ENCODE data around the gene TMEM59L. TPM values are rescaled to one million over a fixed set of nuclear protein-coding genes. Genes with fewer than 3 reads are reported as not detected.

Gene TMEM59L
- total RNA-seq, 1 donor from 2014 or later, result not detected

DNA sequence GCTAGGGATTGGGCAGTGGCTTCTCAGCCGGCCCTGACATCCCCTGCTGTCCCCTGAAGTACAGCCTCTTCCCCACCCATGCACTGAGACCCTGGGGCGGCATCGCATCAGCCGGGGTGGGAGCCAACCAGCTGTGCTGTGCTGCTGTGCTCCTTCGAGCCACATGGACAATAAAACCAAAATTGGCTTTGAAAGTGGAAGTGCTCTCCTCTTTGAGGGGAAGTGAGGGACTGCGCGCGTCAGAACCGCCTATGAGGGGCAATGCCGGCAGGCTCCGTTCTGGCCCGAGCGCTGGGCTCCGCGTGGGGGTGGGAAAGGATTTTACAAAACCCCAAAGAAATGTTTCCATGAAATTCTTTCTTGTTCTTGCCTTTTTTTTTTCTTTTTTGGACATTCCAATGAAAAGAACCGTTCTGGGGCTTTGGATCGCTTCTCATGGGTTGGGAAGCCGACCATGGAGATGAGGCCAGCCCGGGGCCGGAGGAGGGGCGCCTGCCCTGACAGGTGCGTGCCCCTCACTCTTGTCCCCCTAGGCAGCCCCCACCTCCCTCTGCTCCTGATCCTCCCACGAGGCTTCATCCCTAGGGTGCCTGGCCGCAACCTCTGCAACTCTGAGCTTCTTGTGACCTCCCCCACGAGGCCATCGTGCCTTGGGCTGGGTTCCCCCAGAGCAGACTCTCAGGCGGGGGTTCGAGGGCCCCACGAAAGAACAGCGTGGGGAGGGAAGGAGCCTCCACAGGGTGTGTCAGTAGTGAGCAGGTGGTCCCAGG, 46.8 kb downstream of the TMEM59L start:
- Mint-ChIP-seq H3K9me3 (peaks cover under 1% of the 10 kb centered on the region), H3K4me3 (no peak overlapping the region), H3K27ac (no peak overlapping the region), H3K36me3 (ENCODE audit: low read depth) (no peaks in the 10 kb centered on the region), H3K27me3 (no peaks in the 10 kb centered on the region), H3K4me1 (peaks cover 8% of the 10 kb centered on the region)
- intact Hi-C loops (cut with micrococcal nuclease), result no loop called here
- DNase-seq, result no peak

- no peak overlapping the region for H3K27ac Mint-ChIP-seq
- no peak for DNase-seq
- peaks cover 8% of the 10 kb centered on the region for H3K4me1 Mint-ChIP-seq
- no peaks in the 10 kb centered on the region for H3K27me3 Mint-ChIP-seq
- intact Hi-C loops (cut with micrococcal nuclease), result no loop called here
- H3K9me3 Mint-ChIP-seq, result no peaks in the 10 kb centered on the region
- no peaks in the 10 kb centered on the region for H3K36me3 Mint-ChIP-seq (ENCODE audit: low read depth)
- no peak overlapping the region for H3K4me3 Mint-ChIP-seq
These were observed 47.6 kb downstream of the TMEM59L start for GRCh38 chr19:18660051-18660910.

DNA sequence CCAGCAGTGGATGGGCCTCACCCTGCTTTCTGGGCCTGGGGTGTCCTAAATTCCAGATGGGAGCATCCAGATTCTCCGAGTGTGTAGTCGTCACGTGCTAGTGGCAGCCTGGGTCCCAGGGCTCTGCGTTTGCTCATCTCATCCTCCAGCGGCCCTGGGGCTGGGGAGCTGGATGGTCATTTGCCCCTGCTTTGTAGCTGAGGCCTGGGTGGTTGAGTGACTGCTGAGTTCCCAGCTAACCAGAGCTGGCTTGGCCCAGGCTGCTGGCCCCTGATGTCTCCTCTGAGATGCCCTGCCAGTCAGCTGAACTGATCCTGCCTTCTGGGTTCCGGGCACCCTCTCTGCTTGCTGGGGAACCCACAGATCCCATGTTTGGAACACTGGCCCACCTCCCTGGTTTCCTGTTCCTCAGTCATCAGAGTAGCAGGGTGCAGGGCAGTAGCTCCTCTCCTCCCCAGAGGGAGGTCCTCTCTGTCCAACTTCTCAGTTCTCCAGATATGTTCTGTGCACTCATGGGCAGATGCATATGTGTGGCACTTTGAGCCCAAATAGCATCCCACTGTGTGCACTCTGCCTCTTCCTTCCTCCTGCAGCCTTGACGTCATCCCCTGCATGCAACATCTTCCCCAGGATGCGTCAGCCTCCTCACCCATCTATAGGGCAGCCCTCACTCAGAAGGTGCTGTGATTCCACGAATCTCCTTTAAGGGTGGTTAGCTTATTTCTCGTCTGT, 48.4 kb downstream of the TMEM59L start:
- Mint-ChIP-seq H3K27me3 (no peaks in the 10 kb centered on the region), H3K4me1 (peaks cover 8% of the 10 kb centered on the region), H3K36me3 (ENCODE audit: low read depth) (no peaks in the 10 kb centered on the region), H3K4me3 (no peak overlapping the region), H3K9me3 (no peaks in the 10 kb centered on the region), H3K27ac (no peak overlapping the region)
- no peak for DNase-seq
- intact Hi-C loops (cut with micrococcal nuclease), result no loop called here

- peaks cover 3% of the 10 kb centered on the region for H3K36me3 Mint-ChIP-seq (ENCODE audit: low read depth)
- H3K4me1 Mint-ChIP-seq, result peaks cover 5% of the 10 kb centered on the region
- no peak overlapping the region for H3K27ac Mint-ChIP-seq
- DNase-seq, result no peak
- no peak overlapping the region for H3K4me3 Mint-ChIP-seq
- intact Hi-C loops (cut with micrococcal nuclease), result no loop called here
- no peaks in the 10 kb centered on the region for H3K27me3 Mint-ChIP-seq
- no peaks in the 10 kb centered on the region for H3K9me3 Mint-ChIP-seq
These were observed 50.5 kb downstream of the TMEM59L start for GRCh38 chr19:18662972-18663732.

- Mint-ChIP-seq H3K4me3 (no peak overlapping the region), H3K9me3 (no peaks in the 10 kb centered on the region), H3K27ac (no peak overlapping the region), H3K36me3 (ENCODE audit: low read depth) (peaks cover 3% of the 10 kb centered on the region), H3K4me1 (peaks cover 5% of the 10 kb centered on the region), H3K27me3 (no peaks in the 10 kb centered on the region)
- intact Hi-C loops (cut with micrococcal nuclease), result no loop called here
- no peak for DNase-seq
These were observed 51.4 kb downstream of the TMEM59L start for GRCh38 chr19:18663940-18664530.

- DNase-seq, result no peak
- Mint-ChIP-seq H3K4me1 (peaks cover 5% of the 10 kb centered on the region), H3K9me3 (no peaks in the 10 kb centered on the region)
These were observed 53.1 kb downstream of the TMEM59L start for GRCh38 chr19:18665771-18666202.

DNA sequence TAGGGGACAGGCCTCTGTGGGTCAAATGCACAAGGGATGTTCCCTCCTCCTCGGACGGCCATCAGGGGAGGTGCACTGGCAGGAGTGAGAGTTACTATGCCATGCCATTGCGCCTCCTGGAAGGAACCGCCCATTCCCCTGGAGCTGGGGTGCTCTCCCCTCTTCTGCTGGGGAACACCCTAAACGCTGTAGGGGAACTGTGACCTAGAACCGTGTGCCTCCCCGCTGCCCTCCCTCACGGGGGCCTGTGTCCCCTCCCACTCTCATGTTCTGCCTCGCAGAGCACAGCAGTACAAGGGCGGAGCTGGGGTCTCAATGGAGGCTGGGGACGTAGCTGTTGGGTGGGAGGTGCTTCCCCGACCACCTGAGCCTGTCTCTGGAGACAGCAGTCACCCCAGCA, 53.6 kb downstream of the TMEM59L start:
- no peak overlapping the region for H3K27ac Mint-ChIP-seq
- intact Hi-C loops (cut with micrococcal nuclease), result no loop called here
- H3K36me3 Mint-ChIP-seq (ENCODE audit: low read depth), result peaks cover 8% of the 10 kb centered on the region
- H3K4me1 Mint-ChIP-seq, result peaks cover 5% of the 10 kb centered on the region
- DNase-seq, result no peak
- H3K27me3 Mint-ChIP-seq, result no peaks in the 10 kb centered on the region
- H3K4me3 Mint-ChIP-seq, result no peak overlapping the region
- no peaks in the 10 kb centered on the region for H3K9me3 Mint-ChIP-seq

More at GRCh38 chr19:18665771-18666202, 53.1 kb downstream of the TMEM59L start:
- Mint-ChIP-seq H3K27ac (no peak overlapping the region), H3K36me3 (ENCODE audit: low read depth) (peaks cover 8% of the 10 kb centered on the region), H3K4me3 (no peak overlapping the region), H3K27me3 (no peaks in the 10 kb centered on the region)
- intact Hi-C loops (cut with micrococcal nuclease), result no loop called here

DNA sequence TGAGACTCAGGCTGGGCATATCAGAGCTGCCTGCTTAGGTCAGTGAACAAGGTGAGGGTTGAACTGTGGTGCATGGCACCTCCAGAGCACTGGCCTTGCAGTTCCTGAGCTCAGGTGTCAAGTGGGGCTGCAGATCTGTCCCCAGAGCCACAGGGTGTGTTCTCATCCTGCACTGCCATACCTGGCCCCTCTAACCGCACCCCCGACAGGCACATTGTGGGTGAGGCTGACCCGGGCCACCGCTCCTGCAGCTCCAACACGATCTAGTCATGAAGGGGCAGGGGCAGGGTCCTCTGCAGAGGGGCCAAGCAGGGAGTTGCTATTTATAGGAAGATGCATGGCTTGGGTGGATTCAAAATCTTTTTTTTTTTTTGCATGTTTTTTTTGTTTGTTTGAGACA, 54.1 kb downstream of the TMEM59L start:
- no peaks in the 10 kb centered on the region for H3K9me3 Mint-ChIP-seq
- no peaks in the 10 kb centered on the region for H3K27me3 Mint-ChIP-seq
- peaks cover 5% of the 10 kb centered on the region for H3K4me1 Mint-ChIP-seq
- peaks cover 8% of the 10 kb centered on the region for H3K36me3 Mint-ChIP-seq (ENCODE audit: low read depth)
- no peak overlapping the region for H3K4me3 Mint-ChIP-seq
- no peak overlapping the region for H3K27ac Mint-ChIP-seq
- intact Hi-C loops (cut with micrococcal nuclease), result no loop called here
- no peak for DNase-seq

GRCh38 chr19:18667531-18668251, 55.0 kb downstream of the TMEM59L start:
- Mint-ChIP-seq H3K9me3 (no peaks in the 10 kb centered on the region), H3K4me3 (no peak overlapping the region), H3K4me1 (peaks cover 5% of the 10 kb centered on the region), H3K36me3 (ENCODE audit: low read depth) (peaks cover 8% of the 10 kb centered on the region), H3K27ac (no peak overlapping the region), H3K27me3 (no peaks in the 10 kb centered on the region)
- intact Hi-C loops (cut with micrococcal nuclease), result no loop called here
- no peak for DNase-seq

DNA sequence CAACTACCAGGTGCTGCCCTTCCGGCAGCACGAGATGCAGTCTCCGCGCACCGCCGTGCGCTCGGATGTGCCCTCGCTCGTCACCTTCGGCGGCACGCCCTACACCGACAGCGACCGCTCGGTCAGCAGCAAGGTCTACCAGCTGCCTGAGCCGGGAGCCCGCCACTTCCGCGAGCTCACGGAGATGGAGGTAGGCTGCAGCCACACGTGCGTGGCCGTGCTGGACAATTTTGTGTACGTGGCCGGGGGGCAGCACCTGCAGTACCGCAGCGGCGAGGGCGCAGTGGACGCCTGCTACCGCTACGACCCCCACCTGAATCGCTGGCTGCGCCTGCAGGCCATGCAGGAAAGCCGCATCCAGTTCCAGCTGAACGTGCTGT, 55.6 kb downstream of the TMEM59L start:
- intact Hi-C loops (cut with micrococcal nuclease), result no loop called here
- no peaks in the 10 kb centered on the region for H3K27me3 Mint-ChIP-seq
- H3K36me3 Mint-ChIP-seq (ENCODE audit: low read depth), result peaks cover 8% of the 10 kb centered on the region
- H3K9me3 Mint-ChIP-seq, result no peaks in the 10 kb centered on the region
- peaks cover 5% of the 10 kb centered on the region for H3K4me1 Mint-ChIP-seq
- no peak overlapping the region for H3K4me3 Mint-ChIP-seq
- DNase-seq, result no peak
- no peak overlapping the region for H3K27ac Mint-ChIP-seq

GRCh38 chr19:18668744-18669523, 56.3 kb downstream of the TMEM59L start:
- Mint-ChIP-seq H3K9me3 (no peaks in the 10 kb centered on the region), H3K4me1 (no peaks in the 10 kb centered on the region), H3K27me3 (no peaks in the 10 kb centered on the region), H3K27ac (no peak overlapping the region), H3K36me3 (ENCODE audit: low read depth) (peaks cover 8% of the 10 kb centered on the region), H3K4me3 (no peak overlapping the region)
- intact Hi-C loops (cut with micrococcal nuclease), result no loop called here
- DNase-seq, result no peak

DNA sequence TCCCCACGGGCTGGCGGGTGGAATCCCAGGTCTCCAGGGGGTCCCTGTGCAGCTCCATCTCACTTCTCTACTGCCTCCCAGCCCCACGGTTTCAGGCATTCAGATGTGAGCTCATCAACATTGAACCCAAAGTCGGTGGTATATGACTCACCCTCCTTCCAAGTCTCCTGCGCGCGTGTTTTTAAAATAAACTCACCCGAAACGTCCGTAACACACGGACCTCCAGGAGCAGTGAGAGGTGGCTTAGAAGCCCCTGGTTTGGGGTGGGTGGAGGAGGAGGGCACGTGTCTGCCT, 56.8 kb downstream of the TMEM59L start:
- H3K4me3 Mint-ChIP-seq, result no peak overlapping the region

More for the DNA sequence above, 56.8 kb downstream of the TMEM59L start:
- Mint-ChIP-seq H3K9me3 (no peaks in the 10 kb centered on the region), H3K27ac (no peak overlapping the region), H3K4me1 (no peaks in the 10 kb centered on the region), H3K27me3 (no peaks in the 10 kb centered on the region), H3K36me3 (ENCODE audit: low read depth) (peaks cover 8% of the 10 kb centered on the region)
- intact Hi-C loops (cut with micrococcal nuclease), result no loop called here
- DNase-seq, result no peak
